Pancreas (tissue), 10 donors: ENCODE measurements around the gene CROCC2. TPM values are rescaled to one million over a fixed set of nuclear protein-coding genes. Genes with fewer than 3 reads are reported as not detected.

Experiments used
- ATAC-seq, 4 donors: fragments of 200-7000 bp; cut with Tn5 transposase; one replicate each; pipeline versions ENCODE4 v1.8.0 to v1.9.1; 2020; ENCODE audit warnings: mild to moderate bottlenecking in 4 of 4, moderate library complexity in 4 of 4
- DNase-seq, 6 donors: peaks; one replicate each; pipeline ENCODE4 v3.0.0-alpha.2; 2020
- FAIRE-seq: peaks from 2 replicates; lab custom pipeline; 2012; peaks lifted over from hg19 to GRCh38; lab: Jason Lieb, UNC
- H3K27ac ChIP-seq, 4 donors: fragments of 200-600 bp; sonication (generic); 1 replicate in 3 of 4; 2 replicates in 1 of 4; pipeline versions ENCODE4 v1.5.0 to v1.8.0; 2020
- H3K27me3 ChIP-seq, 4 donors: fragments of 200-600 bp; one replicate each; pipeline ENCODE4 v1.8.0; 2021
- H3K36me3 ChIP-seq, 3 donors: fragments of 200-600 bp; sonication (generic) in 1 of 3; one replicate each; pipeline versions ENCODE4 v1.5.0 to v1.8.0; 2020 to 2021
- H3K4me1 ChIP-seq, 3 donors: fragments of 200-600 bp; one replicate each; pipeline ENCODE4 v1.8.0; 2021
- H3K4me3 ChIP-seq, 4 donors: fragments of 200-600 bp; sonication (generic) in 2 of 4; one replicate each; pipeline versions ENCODE4 v1.5.0 to v1.8.0; 2020 to 2021
- H3K9me3 ChIP-seq, 4 donors: fragments of 200-600 bp; one replicate each; pipeline ENCODE4 v1.8.0; 2021
- CTCF ChIP-seq, 4 donors: fragments of 200-600 bp; sonication (generic) in 3 of 4; IDR thresholded peaks; one replicate each; pipeline versions ENCODE4 v1.5.0 to v1.8.0; 2021; ENCODE audit warnings: antibody characterized with exemption in 4 of 4
- WGBS, 2 donors: extraction: QIAGEN DNeasy Blood & Tissue Kit; methylation state at CpG; one replicate each; pipeline ENCODE4 v1.1.7; 2013; 5-methylcytosine and 5-hydroxymethylcytosine counted together
- intact Hi-C, 3 donors: fragments of 100-400 bp; cut with DNase I; formaldehyde crosslinking; loops; one replicate each; pipeline versions ENCODE4 v1.11.1 to v1.14.2; 2022
- polyA plus RNA-seq, 2 donors: library from polyadenylated mRNA; stranded (reverse); fragments of 200-250 nt; gene quantifications; one replicate each; pipeline ENCODE4 v1.2.3, GENCODE V29; 2013
- total RNA-seq, 6 donors: library from RNA; stranded (reverse); fragmentation: NEBNext Ultra II Directional in 4 of 6; extraction: Animal tissue kit (Norgen Biotek cat#: 25700) in 4 of 6; gene quantifications; one replicate each; pipeline versions ENCODE4 v1.2.1 to v1.2.4, GENCODE V29; 2021 to 2023
- donor health status: healthy with polysubstance abuse.
- donor health status: DM: no; HTN: no; CAD: no; lungs with moderate emphysema.
- donor health status: DM: no; HTN: no; CAD: no.
- donor health status: control.
- donor health status: control.
- donor health status: Bipolar disorder and iron deficiency.
- donor health status: DM: yes; HTN: yes; CAD: no.
- donor health status: DM: no; HTN: no; CAD: no.
- donor health status: DM: no; HTN: no; CAD: no.
- donor health status: DM: yes; HTN: yes; CAD: no.

The CROCC2 gene
- total and polyA plus RNA-seq, 8 donors: 0.04 to 0.05 (median 0.04) TPM; not detected in 5

DNA sequence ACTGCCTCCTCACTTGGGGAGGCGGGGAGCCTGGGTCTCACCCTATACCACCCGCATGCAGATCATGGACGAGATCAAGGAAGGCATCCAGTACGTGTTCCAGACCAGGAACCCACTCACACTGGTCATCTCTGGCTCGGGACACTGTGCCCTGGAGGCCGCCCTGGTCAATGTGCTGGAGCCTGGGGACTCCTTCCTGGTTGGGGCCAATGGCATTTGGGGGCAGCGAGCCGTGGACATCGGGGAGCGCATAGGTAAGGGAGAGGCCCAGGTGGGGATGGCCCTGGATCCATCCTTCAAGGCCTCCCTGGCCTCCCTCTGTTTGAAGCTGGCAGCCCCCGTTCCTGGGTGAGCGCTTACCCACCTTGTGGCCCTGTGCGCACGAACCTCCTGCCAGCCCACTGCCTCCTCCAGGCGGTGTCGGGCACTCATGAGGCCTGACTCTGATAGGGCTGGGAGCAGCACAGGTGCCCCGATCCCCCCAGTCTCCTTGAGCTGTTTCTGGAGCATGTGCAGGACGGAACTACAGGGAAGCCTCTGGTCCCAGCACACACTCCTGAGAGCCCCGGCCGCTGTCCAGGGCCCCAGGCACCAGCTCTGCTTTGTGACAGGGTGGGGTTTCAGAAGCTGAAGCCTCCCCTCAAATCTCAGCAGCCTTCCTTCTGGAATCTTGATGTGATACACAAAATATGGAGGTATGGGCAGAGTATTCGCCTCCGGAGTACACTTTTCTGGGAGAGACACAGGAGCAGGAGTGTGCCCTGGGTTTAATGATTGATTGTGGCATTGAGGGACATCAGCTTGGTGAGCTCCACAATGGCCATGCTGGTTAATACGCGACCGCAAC, 36.8 kb upstream of the CROCC2 start:
- Histone ChIP-seq H3K27ac (no peak overlapping the region), H3K4me3 (no peak overlapping the region)

DNA sequence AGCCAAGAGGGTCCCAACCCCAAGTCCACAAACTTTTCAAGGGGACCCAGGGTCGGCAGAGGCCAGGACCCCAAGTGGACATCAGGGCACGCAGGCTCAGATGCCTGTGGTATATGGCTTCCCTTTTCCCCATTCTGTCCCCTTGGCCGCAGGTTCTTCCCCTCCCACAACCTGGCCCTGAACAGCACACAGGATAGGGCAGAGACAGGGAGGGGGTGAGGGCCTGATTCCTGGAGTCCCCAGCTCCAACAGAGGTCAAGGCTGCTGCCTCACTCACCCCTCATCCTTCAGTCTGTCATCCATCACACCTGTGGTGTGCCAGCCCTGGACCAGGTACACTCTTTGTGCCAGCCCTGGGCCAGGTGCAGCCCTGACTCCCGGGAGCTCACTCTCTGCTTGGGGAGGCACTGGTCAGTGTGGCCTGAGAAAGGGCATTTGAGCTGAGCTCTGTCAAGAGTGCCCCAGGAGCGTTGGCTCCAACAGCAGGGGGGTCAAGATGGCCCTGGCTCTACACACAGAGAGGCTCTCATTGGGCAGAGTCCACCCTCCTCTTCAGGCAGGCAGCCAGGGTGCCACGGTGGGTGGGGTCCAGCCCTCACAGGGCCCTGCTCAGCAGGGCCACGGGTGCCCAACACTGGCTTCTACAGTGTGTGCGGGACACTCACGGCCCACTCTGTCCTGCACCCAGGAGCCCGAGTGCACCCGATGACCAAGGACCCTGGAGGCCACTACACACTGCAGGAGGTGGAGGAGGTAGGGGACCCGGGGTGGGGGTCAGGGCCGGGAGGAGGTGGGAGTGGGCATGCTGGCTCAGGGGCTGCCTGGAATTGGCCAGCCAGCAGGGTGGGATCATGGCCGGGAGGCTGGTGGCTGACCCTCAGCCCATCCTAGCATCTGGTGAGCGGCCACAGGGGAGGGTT, 35.9 kb upstream of the CROCC2 start:
- no peak for ATAC-seq
- H3K9me3 ChIP-seq: no peaks in the 10 kb centered on the region
- H3K27ac ChIP-seq: no peak overlapping the region
- 75 to 80% methylated on average over 15 of the region's 15 CpGs for WGBS, 2 donors
- H3K27me3 ChIP-seq: no peaks in the 10 kb centered on the region
- no peaks in the 10 kb centered on the region for H3K4me1 ChIP-seq
- no peak overlapping the region for H3K4me3 ChIP-seq
- TF ChIP-seq CTCF (IDR thresholded peaks at IDR 0.05): no peak
- peak in 1 of 6 donors; percentile 54 for DNase-seq
- no peak for FAIRE-seq
- intact Hi-C loops: no loop called here
- no peaks in the 10 kb centered on the region for H3K36me3 ChIP-seq

More for the DNA sequence above, 36.8 kb upstream of the CROCC2 start:
- Histone ChIP-seq H3K27me3 (no peaks in the 10 kb centered on the region), H3K36me3 (no peaks in the 10 kb centered on the region), H3K9me3 (no peaks in the 10 kb centered on the region), H3K4me1 (no peaks in the 10 kb centered on the region)
- TF ChIP-seq CTCF (IDR thresholded peaks at IDR 0.05): no peak
- FAIRE-seq (no peak), DNase-seq (peak in 2 of 6 donors; percentile 43 to 55), ATAC-seq (no peak)
- WGBS, 2 donors: 82 to 90% methylated on average over 25 of the region's 25 CpGs
- intact Hi-C loops: no loop called here

DNA sequence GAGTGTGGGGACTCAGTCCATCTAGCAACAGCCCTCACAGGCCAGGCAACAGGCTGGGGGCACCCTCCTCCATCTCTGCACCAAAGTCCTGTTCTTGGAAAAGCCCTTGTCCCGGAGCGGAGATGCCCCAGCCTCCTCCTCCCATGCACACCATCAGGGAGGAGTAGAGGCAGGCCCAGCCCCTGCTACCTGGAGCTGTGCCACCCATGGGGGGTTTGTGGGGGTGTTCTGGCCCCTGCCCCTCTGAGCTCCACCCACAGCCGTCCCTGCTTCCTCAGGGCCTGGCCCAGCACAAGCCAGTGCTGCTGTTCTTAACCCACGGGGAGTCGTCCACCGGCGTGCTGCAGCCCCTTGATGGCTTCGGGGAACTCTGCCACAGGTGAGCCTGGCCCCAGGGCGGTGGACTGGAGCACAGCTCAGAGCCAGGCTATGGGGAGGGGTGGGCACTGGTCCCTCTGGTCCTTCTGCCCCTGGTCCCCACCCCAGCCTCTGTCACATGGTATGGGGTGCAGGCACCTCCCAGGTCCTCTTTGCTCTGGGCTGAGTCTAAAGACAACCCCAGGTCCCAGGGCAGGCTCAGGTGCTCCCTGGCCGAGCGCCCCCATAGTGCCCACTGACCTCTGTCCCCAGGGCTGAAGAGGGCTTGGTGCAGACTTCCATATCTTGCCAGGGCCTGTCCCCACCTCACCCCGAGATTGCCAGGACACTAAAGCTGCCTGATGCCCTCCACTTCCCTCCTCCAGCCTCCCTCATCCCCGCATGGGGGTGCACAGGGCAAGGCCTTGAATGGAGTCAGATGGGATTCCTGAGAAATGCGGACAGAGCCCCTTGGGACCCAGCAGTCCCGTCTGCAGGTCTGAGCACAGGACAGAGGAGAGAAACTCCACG, 34.8 kb upstream of the CROCC2 start:
- Histone ChIP-seq H3K27me3 (no peaks in the 10 kb centered on the region), H3K9me3 (no peaks in the 10 kb centered on the region), H3K4me1 (no peaks in the 10 kb centered on the region), H3K27ac (no peak overlapping the region), H3K36me3 (no peaks in the 10 kb centered on the region), H3K4me3 (no peak overlapping the region)
- TF ChIP-seq CTCF (IDR thresholded peaks at IDR 0.05): no peak
- intact Hi-C loops: no loop called here
- WGBS, 2 donors: 81 to 84% methylated on average over 16 of the region's 16 CpGs
- FAIRE-seq: no peak
- DNase-seq: peak in 1 of 6 donors; percentile 66
- ATAC-seq: no peak

- WGBS, 2 donors: 83 to 94% methylated on average over 16 to 17 of the region's 17 CpGs
- no peaks in the 10 kb centered on the region for H3K36me3 ChIP-seq
- H3K27me3 ChIP-seq: no peaks in the 10 kb centered on the region
- no peak overlapping the region for H3K27ac ChIP-seq
- ATAC-seq (no peak), FAIRE-seq (no peak), DNase-seq (peak in 1 of 6 donors; percentile 48)
- no peaks in the 10 kb centered on the region for H3K9me3 ChIP-seq
- intact Hi-C loops: no loop called here
- TF ChIP-seq CTCF (IDR thresholded peaks at IDR 0.05): no peak
- no peak overlapping the region for H3K4me3 ChIP-seq
- H3K4me1 ChIP-seq: peaks cover 0 to 3% (median 0%) of the 10 kb centered on the region in 3 donors
Observed at GRCh38 chr2:240872317-240873097, 33.6 kb upstream of the CROCC2 start.
